Activated naive CD8-positive, alpha-beta T cell (primary cell): ENCODE data around the gene OR1M1.

Experiments used
- H3K27ac Mint-ChIP-seq: one replicate; pipeline ENCODE4 v1.8.0; 2021; ENCODE audit warnings: mixed read lengths
- H3K27me3 Mint-ChIP-seq: one replicate; pipeline ENCODE4 v1.8.0; 2021; ENCODE audit warnings: mixed read lengths
- H3K36me3 Mint-ChIP-seq: one replicate; pipeline ENCODE4 v1.8.0; 2021; ENCODE audit warnings: mixed read lengths
- H3K4me1 Mint-ChIP-seq: one replicate; pipeline ENCODE4 v1.8.0; 2021; ENCODE audit warnings: low read depth, mixed read lengths
- H3K4me3 Mint-ChIP-seq: one replicate; pipeline ENCODE4 v1.8.0; 2021; ENCODE audit warnings: mild to moderate bottlenecking, mixed read lengths
- H3K9me3 Mint-ChIP-seq: one replicate; pipeline ENCODE4 v1.8.0; 2021; ENCODE audit warnings: low read depth, mixed read lengths

OR1M1 gene

GRCh38 chr19:9128171-9128570, 41.3 kb downstream of the OR1M1 start:
- Mint-ChIP-seq H3K27ac (no peak overlapping the region), H3K4me1 (peaks cover 6% of the 10 kb centered on the region), H3K27me3 (peaks cover 17% of the 10 kb centered on the region), H3K36me3 (no peaks in the 10 kb centered on the region), H3K9me3 (no peaks in the 10 kb centered on the region), H3K4me3 (no peak overlapping the region)

DNA sequence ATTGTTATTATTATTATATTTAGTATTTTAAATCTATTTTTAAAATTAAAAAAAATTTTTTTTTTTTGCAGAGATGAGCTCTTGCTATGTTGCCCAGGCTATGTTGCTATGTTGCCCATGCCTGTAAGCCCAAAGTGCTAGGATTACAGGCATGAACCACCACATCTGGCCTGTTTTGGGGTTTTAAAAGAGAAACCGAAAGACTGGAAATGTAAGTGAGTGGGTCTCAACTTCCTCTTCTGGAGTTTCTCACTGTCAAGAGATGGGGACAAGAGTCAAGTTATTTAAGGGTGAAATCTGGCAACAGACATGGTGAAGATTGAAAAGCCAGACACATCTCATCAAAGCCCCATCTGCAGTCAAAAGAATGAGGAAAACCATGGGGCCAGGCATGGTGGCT, 44.1 kb downstream of the OR1M1 start:
- no peak overlapping the region for H3K27ac Mint-ChIP-seq
- no peak overlapping the region for H3K4me3 Mint-ChIP-seq
- H3K4me1 Mint-ChIP-seq = peaks cover 6% of the 10 kb centered on the region
- H3K27me3 Mint-ChIP-seq = peaks cover 13% of the 10 kb centered on the region
- H3K36me3 Mint-ChIP-seq = no peaks in the 10 kb centered on the region
- H3K9me3 Mint-ChIP-seq = no peaks in the 10 kb centered on the region

DNA sequence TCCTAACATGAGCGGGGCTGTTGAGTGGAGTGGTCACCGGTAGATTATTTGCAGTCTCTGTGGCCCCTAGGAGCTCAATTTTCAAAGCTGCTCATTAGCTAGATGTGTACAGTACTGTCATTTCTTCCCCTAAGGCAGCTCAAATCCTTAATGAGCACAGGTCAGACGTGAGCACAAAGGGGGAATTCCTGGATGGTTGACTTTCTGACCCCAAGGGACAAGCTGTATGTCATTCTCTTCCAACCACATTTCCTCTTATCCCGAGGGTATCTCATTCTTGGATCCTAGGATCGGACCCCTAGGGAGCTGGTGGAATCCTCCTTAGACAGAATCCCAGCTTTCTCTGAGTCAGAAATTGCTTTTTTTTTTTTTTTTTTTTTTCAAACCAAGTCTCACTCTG, 45.6 kb downstream of the OR1M1 start:
- H3K9me3 Mint-ChIP-seq = no peaks in the 10 kb centered on the region
- H3K4me1 Mint-ChIP-seq = peaks cover 9% of the 10 kb centered on the region
- H3K36me3 Mint-ChIP-seq = no peaks in the 10 kb centered on the region
- no peak overlapping the region for H3K27ac Mint-ChIP-seq
- H3K4me3 Mint-ChIP-seq = no peak overlapping the region
- peaks cover 3% of the 10 kb centered on the region for H3K27me3 Mint-ChIP-seq

- peaks cover 37% of the 10 kb centered on the region for H3K4me1 Mint-ChIP-seq
- H3K36me3 Mint-ChIP-seq = peaks cover 9% of the 10 kb centered on the region
- H3K27me3 Mint-ChIP-seq = peaks cover 1% of the 10 kb centered on the region
- H3K9me3 Mint-ChIP-seq = peaks cover 5% of the 10 kb centered on the region
- peak overlapping the region; percentile 98 for H3K27ac Mint-ChIP-seq
- H3K4me3 Mint-ChIP-seq = peak overlapping the region; percentile 96
Observed at GRCh38 chr19:9139609-9140158, 52.8 kb downstream of the OR1M1 start.

DNA sequence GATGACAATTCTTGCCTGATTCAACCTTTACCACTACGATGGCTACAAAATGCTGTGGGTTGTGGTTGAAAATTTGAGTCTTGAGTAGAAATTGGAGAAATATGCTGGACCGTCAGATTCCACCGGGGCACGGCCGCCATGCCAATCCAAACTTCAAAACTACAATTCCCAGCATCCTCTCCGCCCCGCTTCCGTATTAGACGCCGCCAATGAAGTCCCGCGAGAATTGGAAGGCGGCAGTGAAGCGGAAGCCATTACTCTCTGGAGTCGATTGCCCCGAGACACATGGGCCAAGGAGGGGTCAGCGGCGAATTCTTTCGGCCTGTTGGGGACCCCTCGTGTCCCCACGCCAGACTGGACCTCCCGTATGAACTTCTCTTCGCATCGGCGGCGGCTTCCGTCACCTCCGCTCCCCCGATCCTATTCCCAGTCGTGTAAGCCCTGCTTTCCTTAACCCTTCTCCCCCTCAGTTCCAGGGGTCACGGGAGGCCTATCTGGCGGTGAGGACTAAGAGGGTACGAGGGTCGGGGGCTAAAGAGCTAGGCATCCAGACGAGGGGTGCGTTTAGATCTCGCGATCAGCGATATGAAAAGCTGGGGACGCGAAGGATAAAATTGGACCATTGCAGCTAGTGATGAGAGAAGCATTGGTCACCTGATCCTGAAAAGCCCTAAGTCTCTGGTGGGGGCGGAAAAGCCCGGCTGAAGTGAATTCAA, 53.5 kb downstream of the OR1M1 start, which contains the start of gene ZNF317:
Gene ZNF317 (plus strand): TSS at position 239 of the 716 bp plus-strand sequence. CDS start 15,620 bp downstream, outside the sequence.
- H3K36me3 Mint-ChIP-seq = peaks cover 13% of the 10 kb centered on the region
- H3K27me3 Mint-ChIP-seq = peaks cover 1% of the 10 kb centered on the region
- peaks cover 7% of the 10 kb centered on the region for H3K9me3 Mint-ChIP-seq
- peak within 1 kb of the TSS; percentile 98 for H3K27ac Mint-ChIP-seq
- H3K4me1 Mint-ChIP-seq = peaks cover 39% of the 10 kb centered on the region
- H3K4me3 Mint-ChIP-seq = peak within 1 kb of the TSS; percentile 96

DNA sequence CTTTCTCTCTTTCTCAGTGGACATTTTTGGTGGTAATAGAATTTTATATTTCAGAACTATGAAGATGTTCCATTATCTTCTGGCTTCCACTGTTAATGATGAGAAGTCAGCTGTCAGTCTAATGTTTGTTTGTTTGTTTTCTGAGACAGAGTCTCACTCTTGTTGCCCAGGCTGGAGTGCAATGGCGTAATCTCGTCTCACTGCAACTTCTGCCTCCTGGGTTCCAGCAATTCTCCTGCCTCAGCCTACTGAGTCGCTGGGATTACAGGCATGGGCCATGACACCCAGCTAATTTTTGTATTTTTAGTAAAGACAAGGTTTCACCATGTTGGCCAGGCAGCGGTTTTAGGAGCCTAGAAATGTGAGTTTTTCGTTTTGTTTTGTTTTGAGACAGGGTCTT, 58.1 kb downstream of the OR1M1 start:
- Mint-ChIP-seq H3K4me1 (peaks cover 66% of the 10 kb centered on the region), H3K36me3 (peaks cover 36% of the 10 kb centered on the region), H3K9me3 (peaks cover 10% of the 10 kb centered on the region), H3K27me3 (no peaks in the 10 kb centered on the region), H3K27ac (no peak overlapping the region), H3K4me3 (no peak overlapping the region)
